Pericardium fibroblast (primary cell): ENCODE measurements around the gene LRRC41. TPM values are rescaled to one million over a fixed set of nuclear protein-coding genes. Genes with fewer than 3 reads are reported as not detected.

Source experiments
- total RNA-seq: library from RNA; depleted of rRNA; stranded (reverse); fragments of >200 nt; gene quantifications from 2 replicates; pipeline ENCODE4 v1.2.3, GENCODE V29; 2015

LRRC41 gene, protein sequence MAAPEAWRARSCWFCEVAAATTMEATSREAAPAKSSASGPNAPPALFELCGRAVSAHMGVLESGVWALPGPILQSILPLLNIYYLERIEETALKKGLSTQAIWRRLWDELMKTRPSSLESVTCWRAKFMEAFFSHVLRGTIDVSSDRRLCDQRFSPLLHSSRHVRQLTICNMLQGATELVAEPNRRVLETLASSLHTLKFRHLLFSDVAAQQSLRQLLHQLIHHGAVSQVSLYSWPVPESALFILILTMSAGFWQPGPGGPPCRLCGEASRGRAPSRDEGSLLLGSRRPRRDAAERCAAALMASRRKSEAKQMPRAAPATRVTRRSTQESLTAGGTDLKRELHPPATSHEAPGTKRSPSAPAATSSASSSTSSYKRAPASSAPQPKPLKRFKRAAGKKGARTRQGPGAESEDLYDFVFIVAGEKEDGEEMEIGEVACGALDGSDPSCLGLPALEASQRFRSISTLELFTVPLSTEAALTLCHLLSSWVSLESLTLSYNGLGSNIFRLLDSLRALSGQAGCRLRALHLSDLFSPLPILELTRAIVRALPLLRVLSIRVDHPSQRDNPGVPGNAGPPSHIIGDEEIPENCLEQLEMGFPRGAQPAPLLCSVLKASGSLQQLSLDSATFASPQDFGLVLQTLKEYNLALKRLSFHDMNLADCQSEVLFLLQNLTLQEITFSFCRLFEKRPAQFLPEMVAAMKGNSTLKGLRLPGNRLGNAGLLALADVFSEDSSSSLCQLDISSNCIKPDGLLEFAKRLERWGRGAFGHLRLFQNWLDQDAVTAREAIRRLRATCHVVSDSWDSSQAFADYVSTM
- 95.2 and 104 TPM in 2 replicates for total RNA-seq

DNA sequence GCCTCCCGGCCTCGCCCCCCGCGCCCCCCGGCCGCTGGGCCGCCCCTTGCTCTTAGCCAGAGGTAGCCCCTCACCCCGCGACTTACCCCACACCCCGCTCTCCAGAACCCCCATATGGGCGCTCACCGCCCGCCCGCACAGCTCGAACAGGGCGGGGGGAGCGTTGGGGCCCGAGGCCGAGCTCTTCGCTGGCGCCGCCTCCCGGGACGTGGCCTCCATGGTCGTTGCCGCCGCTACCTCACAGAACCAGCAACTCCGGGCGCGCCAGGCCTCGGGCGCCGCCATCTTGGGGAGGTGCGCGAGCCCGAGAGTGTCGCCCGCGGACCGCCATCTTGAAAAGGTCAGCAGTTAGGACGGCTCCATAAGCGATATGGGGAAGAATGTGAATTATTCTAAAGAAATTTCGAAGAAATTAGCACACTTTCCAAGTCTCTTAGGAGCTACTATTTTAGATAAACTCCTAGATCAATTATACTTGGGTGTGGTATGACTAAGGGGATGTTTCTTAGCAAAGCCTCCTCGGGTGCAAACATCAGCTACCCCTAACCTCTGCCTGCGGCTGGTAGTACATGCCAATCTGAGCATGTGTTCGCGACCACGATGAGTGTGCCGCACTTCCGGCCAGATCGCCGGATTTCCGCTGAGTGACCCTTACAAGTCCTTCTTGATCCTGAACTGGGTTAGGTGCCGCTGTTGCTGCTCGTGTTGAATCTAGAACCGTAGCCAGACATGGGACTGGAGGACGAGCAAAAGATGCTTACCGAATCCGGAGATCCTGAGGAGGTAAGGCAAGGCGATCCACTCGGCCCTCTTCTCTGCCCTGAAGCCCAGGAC is at the start of gene LRRC41, which contains the start of gene UQCRH:
Gene LRRC41, minus strand, starts transcription at position 579 of the 834 bp plus-strand sequence. Its CDS starts 294 bp downstream, at position 285.
Gene UQCRH, plus strand, starts transcription at position 661 of the 834 bp plus-strand sequence. Its CDS starts 69 bp downstream, at position 730.

DNA sequence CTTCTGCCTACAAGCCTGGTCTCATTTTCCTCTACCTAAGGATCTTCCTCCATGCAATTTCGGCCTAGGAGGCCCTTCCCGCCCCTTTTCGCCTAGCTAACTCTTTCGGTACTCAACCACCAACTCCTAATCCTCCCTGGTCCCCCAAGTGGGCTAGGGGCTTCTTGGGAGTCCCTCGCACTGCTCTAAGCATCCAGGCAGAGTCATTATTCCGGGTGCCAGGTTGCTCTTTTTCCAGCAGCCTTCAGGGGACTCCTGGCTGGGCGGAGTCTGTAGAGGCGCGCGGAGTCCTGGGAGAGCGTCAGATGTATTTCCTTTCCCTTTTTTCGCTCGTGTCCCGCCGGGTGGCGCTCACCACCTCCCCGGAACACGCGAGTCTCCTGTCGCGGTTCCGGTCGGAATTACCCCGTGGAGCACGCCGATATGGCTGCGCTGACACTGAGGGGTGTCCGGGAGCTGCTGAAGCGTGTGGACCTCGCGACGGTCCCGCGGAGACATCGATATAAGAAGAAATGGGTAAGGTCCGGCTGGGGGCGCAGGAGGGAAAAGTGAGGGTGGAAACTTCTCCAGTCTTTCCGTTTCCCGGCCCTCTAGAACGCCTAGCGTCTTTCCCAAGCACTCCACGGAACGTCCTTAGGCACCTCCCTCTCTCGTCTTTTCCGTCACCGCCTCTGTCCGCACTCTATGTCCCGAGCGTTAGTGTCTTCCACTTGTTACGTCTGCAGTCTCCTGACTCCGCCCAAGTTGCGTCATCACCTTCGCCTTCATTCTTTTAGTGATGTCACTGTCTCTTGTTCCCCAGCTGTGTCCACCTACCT is 37.2 kb upstream of the LRRC41 start, which contains the start of gene NSUN4:
Gene NSUN4, plus strand, starts transcription at position 404 of the 818 bp plus-strand sequence. Its CDS starts 20 bp downstream, at position 424.

DNA sequence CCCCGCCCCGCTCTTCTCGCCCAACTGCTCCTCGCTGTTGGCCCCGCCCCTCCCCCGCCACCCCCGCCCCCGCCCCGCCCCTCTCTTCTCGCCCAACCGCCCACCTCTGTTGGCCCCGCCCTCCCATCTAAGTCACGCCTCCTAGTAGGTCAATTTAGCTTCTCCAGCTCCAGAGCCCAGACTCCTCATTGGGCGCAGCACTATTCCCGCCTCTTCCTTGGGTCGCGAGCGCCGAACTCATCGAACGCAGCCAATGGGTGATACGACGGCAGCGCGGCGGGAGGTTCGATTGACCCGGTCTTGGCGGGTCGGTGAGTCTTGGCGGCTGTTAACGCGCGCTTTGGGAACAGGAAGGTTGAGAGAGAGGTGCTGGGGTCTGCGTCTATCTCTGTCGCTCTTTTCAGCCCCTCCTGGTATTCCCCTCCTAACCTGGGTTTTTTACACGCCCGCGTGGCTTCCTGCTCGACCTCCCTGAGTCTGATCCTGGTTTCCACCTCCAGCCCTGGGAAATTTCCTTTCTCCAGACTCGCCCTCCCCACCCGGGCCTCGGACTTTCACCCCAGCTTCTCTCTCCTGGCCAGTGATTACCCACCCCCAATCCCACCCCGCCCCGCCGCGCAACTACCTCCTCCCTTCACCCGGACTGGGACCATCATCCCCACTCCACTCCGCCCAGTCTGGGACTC is 55.8 kb downstream of the LRRC41 start, which contains the start of gene RAD54L:
Gene RAD54L, plus strand, starts transcription at position 328 of the 686 bp plus-strand sequence. CDS start 643 bp downstream, outside the sequence.

Other genes with a start within 250 kb of the LRRC41 start
- 0.70 and 2.0 TPM in 2 replicates for gene PIK3R3, start 171.0 kb downstream of the LRRC41 start, total RNA-seq
- gene TSPAN1, start 128.5 kb downstream of the LRRC41 start, total RNA-seq: 0.12 TPM in 1 of 2 replicates, not detected in the other
- gene P3R3URF, start 127.1 kb downstream of the LRRC41 start, total RNA-seq: not detected in 2 replicates
- gene POMGNT1, start 105.2 kb downstream of the LRRC41 start, total RNA-seq: 30.5 and 35.9 TPM in 2 replicates
- 0.47 and 3.1 TPM in 2 replicates for gene LURAP1, start 100.3 kb downstream of the LRRC41 start, total RNA-seq
- 0.26 and 0.35 TPM in 2 replicates for gene RAD54L, start 55.9 kb downstream of the LRRC41 start, total RNA-seq
- gene UQCRH, start 82 bp upstream of the LRRC41 start, total RNA-seq: 342 and 511 TPM in 2 replicates
- gene NSUN4, start 37.2 kb upstream of the LRRC41 start, total RNA-seq: 11.7 and 18.3 TPM in 2 replicates
- 0.43 and 2.1 TPM in 2 replicates for gene FAAH, start 90.7 kb upstream of the LRRC41 start, total RNA-seq
- gene DMBX1, start 186.2 kb upstream of the LRRC41 start, total RNA-seq: not detected in 2 replicates
- not detected in 2 replicates for gene KNCN, start 248.0 kb upstream of the LRRC41 start, total RNA-seq